Epithelial cell of proximal tubule (primary cell): ENCODE results near the gene PSMC1. TPM values are rescaled to one million over a fixed set of nuclear protein-coding genes. Genes with fewer than 3 reads are reported as not detected.

Source experiments
- DNase-seq: peaks from one replicate; pipeline ENCODE4 v3.0.0-alpha.2; 2011; ENCODE audit warnings: low read depth
- H3K4me3 ChIP-seq: 2 replicates; pipeline ENCODE4 v1.5.1; 2011; ENCODE audit warnings: low read depth, mild to moderate bottlenecking, low read length
- total RNA-seq: library from RNA; depleted of rRNA; stranded (reverse); fragments of >200 nt; gene quantifications from 2 replicates; pipeline ENCODE4 v1.2.3, GENCODE V29; 2015
- TF ChIP-seq, protein P1 (sequence below): conservative IDR thresholded peaks from 2 replicates; pipeline ENCODE4 v1.5.1; 2012; ENCODE audit warnings: low read depth, mild to moderate bottlenecking, low read length

The PSMC1 gene
- total RNA-seq, 1 donor from 2014 or later = 158 TPM

DNA sequence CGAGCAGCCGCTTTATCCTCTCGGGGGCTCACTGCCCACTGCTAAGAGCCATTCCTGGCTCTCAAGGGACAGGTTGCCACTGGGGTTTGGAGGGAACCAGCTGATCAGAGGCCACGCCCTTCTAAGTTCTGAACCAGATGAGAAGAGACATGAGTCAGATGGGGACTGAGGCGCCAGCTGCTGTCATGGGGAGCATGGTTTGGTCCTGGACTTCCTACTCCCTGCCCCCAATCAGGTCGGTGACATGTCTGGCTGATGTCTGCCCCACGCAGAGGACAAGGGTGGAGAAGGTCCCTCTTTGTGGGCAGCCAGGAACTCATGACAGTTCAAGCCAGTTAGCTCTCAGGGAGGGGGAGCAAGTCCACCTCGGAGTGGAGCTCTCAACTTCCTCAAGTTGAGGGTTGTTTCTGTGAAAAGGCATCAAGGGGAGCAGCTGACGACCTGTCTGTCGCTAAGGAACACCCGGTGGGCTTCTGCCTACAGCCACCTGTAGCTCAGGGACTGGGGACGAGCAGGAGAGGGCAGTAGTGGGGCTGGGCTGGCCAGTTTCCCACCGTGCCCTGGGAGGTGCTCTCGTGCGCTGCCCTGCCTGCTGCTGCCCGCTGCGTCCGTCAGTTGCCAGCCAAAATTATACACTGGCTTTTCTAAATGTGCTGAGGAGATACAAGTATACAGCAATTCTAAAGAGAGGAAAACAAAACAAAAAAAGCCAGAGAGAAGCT, 20.5 kb downstream of the PSMC1 start:
- no peak overlapping the region for H3K4me3 ChIP-seq
- TF ChIP-seq, protein P1, sequence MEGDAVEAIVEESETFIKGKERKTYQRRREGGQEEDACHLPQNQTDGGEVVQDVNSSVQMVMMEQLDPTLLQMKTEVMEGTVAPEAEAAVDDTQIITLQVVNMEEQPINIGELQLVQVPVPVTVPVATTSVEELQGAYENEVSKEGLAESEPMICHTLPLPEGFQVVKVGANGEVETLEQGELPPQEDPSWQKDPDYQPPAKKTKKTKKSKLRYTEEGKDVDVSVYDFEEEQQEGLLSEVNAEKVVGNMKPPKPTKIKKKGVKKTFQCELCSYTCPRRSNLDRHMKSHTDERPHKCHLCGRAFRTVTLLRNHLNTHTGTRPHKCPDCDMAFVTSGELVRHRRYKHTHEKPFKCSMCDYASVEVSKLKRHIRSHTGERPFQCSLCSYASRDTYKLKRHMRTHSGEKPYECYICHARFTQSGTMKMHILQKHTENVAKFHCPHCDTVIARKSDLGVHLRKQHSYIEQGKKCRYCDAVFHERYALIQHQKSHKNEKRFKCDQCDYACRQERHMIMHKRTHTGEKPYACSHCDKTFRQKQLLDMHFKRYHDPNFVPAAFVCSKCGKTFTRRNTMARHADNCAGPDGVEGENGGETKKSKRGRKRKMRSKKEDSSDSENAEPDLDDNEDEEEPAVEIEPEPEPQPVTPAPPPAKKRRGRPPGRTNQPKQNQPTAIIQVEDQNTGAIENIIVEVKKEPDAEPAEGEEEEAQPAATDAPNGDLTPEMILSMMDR = no peak
- DNase-seq = no peak

DNA sequence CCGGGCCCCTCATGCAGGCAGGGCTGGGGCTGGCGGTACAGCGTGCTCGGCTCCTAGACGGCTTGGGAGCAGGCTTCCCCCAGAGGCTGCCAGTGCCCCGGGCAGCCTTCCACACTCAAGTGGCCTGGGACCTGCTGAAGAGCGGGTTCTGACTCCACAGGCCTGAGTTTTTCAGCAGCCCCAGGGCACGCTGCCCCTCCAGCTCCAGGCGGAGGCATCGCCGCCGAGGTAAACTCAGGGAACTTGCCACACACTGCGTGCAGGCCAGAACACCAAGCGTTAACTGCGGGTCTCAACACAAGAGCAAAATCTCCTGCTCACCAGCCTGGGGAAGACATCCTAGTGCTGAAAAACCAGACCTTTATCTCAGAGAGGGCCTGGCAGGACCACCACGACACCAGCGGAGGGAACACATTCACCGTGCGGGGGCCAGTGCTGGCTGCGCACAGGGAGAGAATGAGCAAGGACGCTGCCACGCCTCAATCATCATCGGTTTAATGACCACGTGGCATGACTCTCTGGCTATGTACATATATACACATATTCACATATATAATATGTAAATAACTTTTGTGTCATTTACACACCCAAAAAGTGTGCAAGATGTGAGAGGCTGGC, 21.3 kb downstream of the PSMC1 start:
- no peak overlapping the region for H3K4me3 ChIP-seq
- TF ChIP-seq, protein P1 = no peak
- DNase-seq = no peak

DNA sequence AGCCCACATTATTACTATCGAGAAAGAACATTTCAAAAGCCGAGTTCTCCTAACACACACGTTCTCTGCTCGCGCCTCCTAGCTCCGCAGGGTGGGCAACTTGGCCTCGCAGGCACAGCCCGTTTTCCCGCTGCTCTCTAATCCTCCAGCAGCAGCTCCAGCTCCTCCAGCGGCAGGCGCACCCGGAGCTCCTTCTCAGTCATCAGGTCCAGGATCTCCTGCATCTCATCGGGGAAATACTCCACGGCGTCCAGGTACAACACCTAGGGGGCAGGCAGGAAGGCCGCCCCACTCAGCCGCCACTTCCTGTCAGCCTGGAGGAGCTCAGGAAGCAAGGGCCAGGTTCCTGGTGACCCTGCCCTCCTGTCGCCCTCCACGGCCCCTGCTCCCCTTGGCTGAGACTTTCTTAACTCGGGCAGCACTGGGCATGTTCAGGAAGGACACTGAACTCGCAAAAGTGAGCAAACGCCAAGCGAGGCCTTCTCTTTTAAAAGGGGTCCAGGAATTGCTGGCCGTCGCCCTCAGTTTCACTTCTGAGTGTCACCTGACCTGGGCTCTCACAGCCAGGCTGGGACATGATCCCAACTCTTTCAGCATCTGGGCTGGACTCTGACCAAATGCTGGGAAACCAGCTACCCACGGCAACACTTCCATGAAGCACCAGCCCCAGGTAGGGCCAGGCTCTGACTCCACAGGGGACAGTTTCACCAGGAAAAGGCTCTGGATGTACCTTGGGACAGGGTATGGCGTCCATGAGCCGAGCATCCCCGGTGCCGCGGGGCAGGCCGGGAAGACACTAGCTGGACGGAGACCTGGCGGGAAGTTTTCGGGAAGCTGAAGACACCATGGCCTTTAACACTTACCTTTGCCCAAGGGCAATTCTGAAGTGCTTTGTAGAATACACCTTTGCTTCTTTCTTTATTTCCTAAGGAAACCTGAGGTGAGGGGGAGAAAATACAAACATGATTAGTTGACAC, 22.1 kb downstream of the PSMC1 start:
- no peak for DNase-seq
- no peak overlapping the region for H3K4me3 ChIP-seq
- TF ChIP-seq, protein P1 = no peak

DNA sequence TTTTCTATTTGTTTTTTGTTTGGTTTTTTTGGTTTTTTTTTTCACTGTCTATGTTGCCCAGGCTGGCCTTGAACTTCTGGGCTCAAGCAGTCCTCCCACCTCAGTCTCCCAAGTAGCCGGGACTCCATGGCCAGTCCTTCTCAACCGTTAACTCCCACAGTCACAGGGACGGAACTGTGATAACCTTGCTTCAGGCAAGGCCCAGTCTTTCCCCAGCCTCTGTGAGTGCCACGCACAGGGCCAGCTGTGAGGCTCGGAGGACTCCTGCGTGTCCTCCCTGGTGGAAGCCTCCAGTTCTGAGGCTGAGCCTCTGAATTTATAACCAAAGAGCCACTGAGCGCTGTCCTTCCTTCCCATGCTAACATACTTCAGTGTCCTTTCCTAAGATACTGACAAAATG, 23.7 kb downstream of the PSMC1 start:
- no peak for DNase-seq
- TF ChIP-seq, protein P1 = no peak
- H3K4me3 ChIP-seq = no peak overlapping the region

DNA sequence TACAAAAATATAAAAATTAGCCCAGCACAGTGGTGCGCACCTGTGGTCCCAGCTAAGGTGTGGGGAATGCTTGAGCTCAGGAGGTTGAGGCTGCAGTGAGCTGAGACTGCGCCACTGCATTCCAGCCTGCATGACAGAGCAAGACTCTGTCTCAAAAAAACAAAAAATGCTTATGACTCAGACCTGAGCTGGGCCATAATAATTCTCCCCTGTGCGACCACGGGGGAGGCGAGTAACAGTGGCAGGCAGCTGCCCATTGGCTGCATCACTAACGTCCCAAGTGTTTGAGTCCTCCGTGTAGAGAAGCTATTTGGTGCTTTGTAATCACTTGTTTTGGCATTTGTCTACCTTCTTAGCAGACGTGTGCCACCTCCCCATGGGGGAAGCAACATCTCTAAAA, 24.9 kb downstream of the PSMC1 start:
- no peak for DNase-seq
- no peak overlapping the region for H3K4me3 ChIP-seq
- TF ChIP-seq, protein P1 = no peak

GRCh38 chr14:90281756-90282155, 25.4 kb downstream of the PSMC1 start:
- TF ChIP-seq, protein P1 = no peak
- DNase-seq = no peak
- H3K4me3 ChIP-seq = no peak overlapping the region
